BE2C (cell line): Measurements from ENCODE around the gene MICU1.
A peak's percentile ranks its signal among the peaks of the same experiment; 100 is the strongest.
"Not testable (repeated sequence)": the region's sequence is repeated elsewhere in the genome, so short reads cannot be mapped to it uniquely, and the experiment has no call there.

ENCODE experiments used
- DNase-seq: peaks from one replicate; pipeline ENCODE4 v3.0.0-alpha.2; 2020
- H3K27me3 ChIP-seq: fragments of 250-450 bp; sonication (Bioruptor Pico); 2 replicates; pipeline ENCODE4 v1.5.1; 2020; ENCODE audit warnings: mild to moderate bottlenecking
- H3K36me3 ChIP-seq: fragments of 250-450 bp; sonication (Bioruptor Pico); 2 replicates; pipeline ENCODE4 v1.5.1; 2020; ENCODE audit warnings: mild to moderate bottlenecking
- H3K4me1 ChIP-seq: fragments of 250-450 bp; sonication (Bioruptor Pico); 2 replicates; pipeline ENCODE4 v1.5.1; 2020
- H3K4me3 ChIP-seq: 2 replicates; pipeline ENCODE4 v1.5.1; 2011; ENCODE audit warnings: low read depth, low read length
- H3K9me3 ChIP-seq: fragments of 250-450 bp; sonication (Bioruptor Pico); 2 replicates; pipeline ENCODE4 v1.5.1; 2020
- CTCF ChIP-seq: IDR thresholded peaks from 2 replicates; pipeline ENCODE4 v1.5.1; 2012; ENCODE audit warnings: mild to moderate bottlenecking, low read depth, low read length

Gene MICU1

GRCh38 chr10:72353028-72353964, 272.6 kb downstream of the MICU1 start:
- no peak for TF ChIP-seq CTCF
- Histone ChIP-seq H3K9me3 (no peaks in the 10 kb centered on the region), H3K4me3 (peak overlapping the region; percentile 91), H3K4me1 (no peaks in the 10 kb centered on the region), H3K27me3 (no peaks in the 10 kb centered on the region), H3K36me3 (peaks cover 3% of the 10 kb centered on the region; the same call in 1 of the 2 replicates)
- peak; percentile 46 for DNase-seq

- no peaks in the 10 kb centered on the region for H3K27me3 ChIP-seq
- H3K36me3 ChIP-seq = peaks cover 3% of the 10 kb centered on the region; the same call in 1 of the 2 replicates
- H3K4me1 ChIP-seq = no peaks in the 10 kb centered on the region
- no peak for TF ChIP-seq CTCF
- no peaks in the 10 kb centered on the region for H3K9me3 ChIP-seq
- H3K4me3 ChIP-seq = no peak overlapping the region
- DNase-seq = no peak
Measured at GRCh38 chr10:72351479-72351878, 274.4 kb downstream of the MICU1 start.

DNA sequence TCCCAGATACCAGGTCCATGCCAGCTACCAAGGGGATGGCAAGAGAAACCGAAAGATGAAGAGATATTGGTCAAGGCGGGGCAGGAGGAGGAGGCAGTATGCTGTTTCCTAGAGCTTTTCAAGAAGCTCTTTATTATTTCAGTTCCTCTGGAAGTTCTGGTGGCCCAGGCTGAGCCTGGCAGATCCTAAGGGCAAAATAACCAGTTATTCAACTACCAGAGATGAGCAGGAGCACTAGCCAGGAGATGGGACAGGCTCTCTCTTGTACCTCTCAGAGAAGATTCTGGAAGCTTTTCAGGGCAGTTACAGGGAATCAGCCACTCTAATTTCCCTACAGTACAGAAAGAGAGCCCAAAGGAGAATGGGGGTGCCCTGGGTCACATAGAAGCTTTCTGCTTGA, 276.4 kb downstream of the MICU1 start:
- Histone ChIP-seq H3K9me3 (no peaks in the 10 kb centered on the region), H3K27me3 (no peaks in the 10 kb centered on the region), H3K36me3 (peaks cover 9% of the 10 kb centered on the region), H3K4me1 (no peaks in the 10 kb centered on the region), H3K4me3 (no peak overlapping the region)
- no peak for DNase-seq
- TF ChIP-seq CTCF = no peak

- Histone ChIP-seq H3K27me3 (no peaks in the 10 kb centered on the region), H3K4me3 (no peak overlapping the region), H3K36me3 (peaks cover 10% of the 10 kb centered on the region), H3K9me3 (no peaks in the 10 kb centered on the region), H3K4me1 (no peaks in the 10 kb centered on the region)
- no peak for DNase-seq
- TF ChIP-seq CTCF = no peak
Measured at GRCh38 chr10:72348282-72348681, 277.6 kb downstream of the MICU1 start.

GRCh38 chr10:72346117-72346516, 279.8 kb downstream of the MICU1 start:
- not testable (repeated sequence) for DNase-seq, H3K4me1 ChIP-seq, H3K4me3 ChIP-seq, H3K27me3 ChIP-seq, H3K9me3 ChIP-seq
- peaks cover 13% of the 10 kb centered on the region for H3K36me3 ChIP-seq

GRCh38 chr10:72344932-72345331, 280.9 kb downstream of the MICU1 start:
- H3K27me3 ChIP-seq = no peaks in the 10 kb centered on the region
- TF ChIP-seq CTCF = no peak
- DNase-seq = no peak
- H3K36me3 ChIP-seq = peaks cover 20% of the 10 kb centered on the region
- no peaks in the 10 kb centered on the region for H3K4me1 ChIP-seq
- H3K4me3 ChIP-seq = no peak overlapping the region
- H3K9me3 ChIP-seq = no peaks in the 10 kb centered on the region
